ENCODE results near the gene ARPC1A. TPM values are rescaled to one million over a fixed set of nuclear protein-coding genes. Genes with fewer than 3 reads are reported as not detected.
A peak's percentile ranks its signal among the peaks of the same experiment; 100 is the strongest.

ARPC1A gene
- total and polyA plus RNA-seq, 2 of the 8 experiments (the other 6 are each of a cell fraction or from before 2014, with no cell fraction given) = 123 to 155 TPM

DNA sequence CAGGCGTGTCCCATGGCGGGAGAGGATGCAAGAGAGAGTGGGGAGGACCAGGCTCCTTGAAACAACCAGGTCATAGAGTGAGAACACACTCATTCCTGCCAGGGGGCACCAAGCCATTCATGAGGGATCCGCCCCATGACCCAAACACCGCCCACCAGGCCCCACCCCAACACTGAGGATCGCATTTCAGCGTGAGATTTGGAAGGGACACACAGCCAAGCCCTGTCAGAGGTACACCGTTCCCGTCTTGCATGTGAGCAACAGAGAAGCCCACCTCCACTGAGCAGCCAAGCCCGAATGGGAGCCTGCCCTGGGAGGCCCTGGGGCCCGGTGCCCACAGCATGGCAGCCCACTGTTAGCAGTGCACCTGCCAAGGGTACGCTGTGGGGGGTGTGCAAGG is 40.9 kb downstream of the ARPC1A start:
- ChIA-PET POLR2A (ENCODE audit: partially characterized antibody) (interaction anchor here (0.8 to 4.1 kb wide), 2 partner anchors 13 to 41 kb away, joined by 4 to 18 read pairs; partner anchors contain the start of genes BUD31 and PDAP1), CTCF (ENCODE audit: partially characterized antibody) (interaction anchor here (0.9 to 5.7 kb wide), 4 partner anchors 14 to 25 kb away, joined by 4 to 40 read pairs (median 4); no protein-coding TSS in a partner anchor)
- DNase-seq (ENCODE audit: low read depth in 1 of 2, low spot score in 2 of 2) (no peak), FAIRE-seq (no peak)
- Histone ChIP-seq H3K27me3 (replicated peaks in 1 of 4; ENCODE audit: control insufficient read depth in 3 of 4, extremely low read depth in 1 of 4, insufficient read depth in 3 of 4, low read length in 3 of 4) (no peaks in the 10 kb centered on the region), H3K4me3 (ENCODE audit: extremely low read depth in 1 of 4, insufficient read depth in 2 of 4, low read depth in 3 of 4, low read length in 4 of 4) (no peak overlapping the region), H3K23me2 (ENCODE audit: low read depth, low read length) (no peaks in the 10 kb centered on the region), H3K9ac (replicated peaks in 1 of 4; ENCODE audit: extremely low read depth in 1 of 4, low read depth in 3 of 4, low read length in 3 of 4) (no peak overlapping the region), H2BK120ac (replicated peaks; ENCODE audit: low read depth, low read length) (no peak overlapping the region), H3K36me3 (ENCODE audit: control insufficient read depth in 2 of 4, insufficient read depth in 4 of 4, low read length in 3 of 4) (peaks cover 2 to 20% (median 7%) of the 10 kb centered on the region in 4 experiments; a peak in 6 of 8 replicates), H3K9me3 (ENCODE audit: insufficient read depth in 2 of 2, low read depth in 1 of 2, low read length in 1 of 2) (no peaks in the 10 kb centered on the region), H3K4ac (replicated peaks; ENCODE audit: insufficient read length, low read depth, low read length) (no peak overlapping the region), H3K27ac (ENCODE audit: low read depth, low read length) (no peak overlapping the region), H3K79me2 (ENCODE audit: control insufficient read depth in 1 of 2, insufficient read depth in 2 of 2, low read length in 2 of 2) (no peaks in the 10 kb centered on the region), H4K20me1 (replicated peaks in 1 of 2; ENCODE audit: control insufficient read depth in 1 of 2, insufficient read depth in 2 of 2, low read length in 2 of 2) (peaks cover 0 to 2% of the 10 kb centered on the region in 2 experiments), H2AK5ac (ENCODE audit: low read depth, low read length) (no peak overlapping the region), H3K4me2 (ENCODE audit: insufficient read depth in 1 of 2, low read depth in 2 of 2, low read length in 2 of 2) (0 out of 4 replicates have a peak overlapping the region, but pooled peaks of 1 of the 2 experiments have one; percentile 11), H4K8ac (ENCODE audit: extremely low read depth, insufficient read depth, low read length) (no peak overlapping the region), H3K14ac (ENCODE audit: insufficient read length) (no peak overlapping the region), H2AFZ (ENCODE audit: low read length) (no peak overlapping the region), H3K18ac (ENCODE audit: extremely low read depth, low read length) (no peak overlapping the region), H4K5ac (ENCODE audit: insufficient read length, low read depth, low read length) (no peak overlapping the region), H2BK20ac (ENCODE audit: low read length) (no peak overlapping the region), H3K56ac (replicated peaks; ENCODE audit: insufficient read length, low read depth, low read length) (no peak overlapping the region), H4K91ac (replicated peaks; ENCODE audit: insufficient read length, low read length) (no peak overlapping the region), H3K23ac (ENCODE audit: insufficient read length) (no peak overlapping the region), H2BK15ac (ENCODE audit: low read length) (no peak overlapping the region), H3K4me1 (replicated peaks in 1 of 4; ENCODE audit: control insufficient read depth in 3 of 4, insufficient read depth in 4 of 4, low read length in 3 of 4) (peaks cover 0 to 9% (median 4%) of the 10 kb centered on the region in 4 experiments; a peak in 5 of 7 replicates), H3K79me1 (ENCODE audit: low read depth, low read length) (no peaks in the 10 kb centered on the region), H2BK5ac (ENCODE audit: low read depth, low read length) (no peak overlapping the region), H2BK12ac (ENCODE audit: low read depth, low read length) (no peak overlapping the region)
- WGBS, 2 experiments (ENCODE audit: extremely low coverage in 1 of 2, insufficient coverage in 1 of 2, insufficient read length in 1 of 2, insufficient replicate concordance in 2 of 2, low coverage in 1 of 2, low lambda C conversion rate in 2 of 2, missing lambda C conversion rate in 1 of 2) = 81% methylated on average over 11 of the region's 11 CpGs; no CpG with 5 or more reads in 1 of the 2 experiments
- TF ChIP-seq CBX8 (IDR thresholded peaks at IDR 0.05; ENCODE audit: borderline replicate concordance, low read depth, low read length) = no peak
- TF ChIP-seq RNF2 (IDR thresholded peaks at IDR 0.05; ENCODE audit: borderline replicate concordance, low read depth, low read length, missing control alignments, poor library complexity, severe bottlenecking) = no peak
- TF ChIP-seq CREB1 (IDR thresholded peaks at IDR 0.05) = no peak
- no peak for TF ChIP-seq HDAC2 (IDR thresholded peaks at IDR 0.05; ENCODE audit: borderline replicate concordance in 1 of 2, low read depth in 2 of 2, low read length in 2 of 2)
- no peak for TF ChIP-seq TAF1 (IDR thresholded peaks at IDR 0.05; ENCODE audit: low read depth, low read length)
- TF ChIP-seq ZNF274 (IDR thresholded peaks at IDR 0.05; ENCODE audit: borderline replicate concordance, extremely low read depth, low read length) = no peak
- TF ChIP-seq CEBPB (IDR thresholded peaks at IDR 0.05; ENCODE audit: low read depth, low read length) = no peak
- TF ChIP-seq EP300 (IDR thresholded peaks at IDR 0.05; ENCODE audit: borderline replicate concordance in 1 of 2, low read depth in 2 of 2, low read length in 2 of 2) = no peak
- no peak for TF ChIP-seq SIN3A (conservative IDR thresholded peaks at IDR 0.05 in 1 of 2, IDR thresholded peaks at IDR 0.05 in 1 of 2; ENCODE audit: low read depth in 1 of 2, low read length in 2 of 2)
- TF ChIP-seq BRCA1 (IDR thresholded peaks at IDR 0.05; ENCODE audit: low read depth, low read length) = no peak
- TF ChIP-seq SIX5 (IDR thresholded peaks at IDR 0.05; ENCODE audit: low read depth, low read length) = no peak
- no peak for TF ChIP-seq SRF (IDR thresholded peaks at IDR 0.05; ENCODE audit: low read depth, low read length)
- no peak for TF ChIP-seq FOSL1 (IDR thresholded peaks at IDR 0.05; ENCODE audit: insufficient read depth, low read depth, low read length)
- no peak for TF ChIP-seq TCF12 (IDR thresholded peaks at IDR 0.05; ENCODE audit: low read depth, low read length)
